ENCODE data around the gene GALNT2. TPM values are rescaled to one million over a fixed set of nuclear protein-coding genes. Genes with fewer than 3 reads are reported as not detected.

The GALNT2 gene
- total and polyA plus RNA-seq, 9 of the 15 experiments (the other 6 are each of a cell fraction or from before 2014, with no cell fraction given), result 1.6 to 106 (median 51.9) TPM

DNA sequence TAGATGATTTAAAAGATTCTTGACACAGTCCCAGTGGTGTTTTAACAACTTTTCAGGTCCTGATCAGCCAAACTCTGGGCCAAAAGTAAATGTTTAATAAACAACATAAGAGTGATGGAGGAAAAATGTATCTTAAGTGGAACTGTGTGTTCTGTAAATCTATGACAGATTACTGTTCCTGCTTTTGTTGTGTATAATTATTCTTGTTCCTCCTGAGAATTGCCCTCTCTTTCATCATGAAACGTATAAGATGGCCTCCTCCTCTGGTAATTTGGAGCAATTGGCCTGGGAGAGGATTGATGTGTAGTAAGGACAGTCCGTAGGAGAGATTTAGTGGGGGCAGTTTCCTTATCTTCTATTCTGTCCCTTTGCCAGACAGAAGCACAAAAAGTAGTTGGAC lies 34.5 kb downstream of the GALNT2 start:
- H3K9ac ChIP-seq (ENCODE audit: insufficient read depth in 1 of 2, low read depth in 2 of 2, low read length in 2 of 2), result no peak overlapping the region
- DNase-seq (ENCODE audit: extremely low read depth in 1 of 4, low spot score in 3 of 4), result no peak
- H4K20me1 ChIP-seq (replicated peaks; ENCODE audit: control insufficient read depth, insufficient read depth, low read length), result peaks cover 45% of the 10 kb centered on the region
- TF ChIP-seq RAD21 (CRISPR knock-in tag; conservative IDR thresholded peaks at IDR 0.05 in 1 of 2, IDR thresholded peaks at IDR 0.05 in 1 of 2), result 0 out of 4 replicates have a peak, but pooled peaks of 1 of the 2 experiments have one; percentile 4
- TF ChIP-seq CEBPG (CRISPR knock-in tag; IDR thresholded peaks at IDR 0.05), result peak; percentile 48; the same call in 1 of the 2 replicates
- peak in 1 of 2 experiments; percentile 62; a peak in 2 of 4 replicates for TF ChIP-seq CEBPG (tag; conservative IDR thresholded peaks at IDR 0.05 in 1 of 2, IDR thresholded peaks at IDR 0.05 in 1 of 2)
- TF ChIP-seq RCOR1 (IDR thresholded peaks at IDR 0.05; ENCODE audit: borderline replicate concordance in 1 of 2, low read depth in 2 of 2, low read length in 2 of 2), result 0 out of 4 replicates have a peak, but pooled peaks of 1 of the 2 experiments have one; percentile 9
- no peak for TF ChIP-seq PPARD (CRISPR knock-in tag; IDR thresholded peaks at IDR 0.05)
- TF ChIP-seq MEIS2 (IDR thresholded peaks at IDR 0.05; ENCODE audit: partially characterized antibody), result peak; percentile 43
- no peak for TF ChIP-seq ETV5 (CRISPR knock-in tag; IDR thresholded peaks at IDR 0.05; ENCODE audit: low read depth)
- no peak for FAIRE-seq
- intact Hi-C loops (cut with micrococcal nuclease), result no loop called here
- H3K4me3 ChIP-seq, result no peak overlapping the region
- in situ Hi-C loops (cut with MboI), result no loop called here
- H3K9me3 ChIP-seq (replicated peaks; ENCODE audit: control insufficient read depth, insufficient read depth, low read depth, low read length), result no peaks in the 10 kb centered on the region
- H3K27ac ChIP-seq (ENCODE audit: extremely low read depth, low read depth, low read length), result no peak overlapping the region
- 10% methylated on average over 2 of the region's 2 CpGs for WGBS (ENCODE audit: insufficient coverage, low coverage, missing lambda C conversion rate)
- ATAC-seq, result peak; percentile 58
- peaks cover 7 to 16% of the 10 kb centered on the region in 2 experiments; a peak in 3 of 5 replicates for H3K4me1 ChIP-seq (replicated peaks in 1 of 2; ENCODE audit: control insufficient read depth in 2 of 2, insufficient read depth in 2 of 2, low read length in 2 of 2)
- ChIA-PET POLR2A (interaction anchor here (0.9 to 1.1 kb wide), 4 partner anchors 8 to 35 kb away, joined by 3 to 6 read pairs (median 4); no protein-coding TSS in a partner anchor), CTCF (ENCODE audit: low intra/inter-chr PET ratio) (no interaction called here)
- BruUV-seq (replicated peaks), result no TSS peak
- no peak overlapping the region for H2AFZ ChIP-seq (ENCODE audit: low read depth, low read length)
- H3K27me3 ChIP-seq (ENCODE audit: control insufficient read depth in 2 of 2, insufficient read depth in 2 of 2, low read length in 2 of 2), result no peaks in the 10 kb centered on the region
- H3K79me2 ChIP-seq (ENCODE audit: control insufficient read depth, insufficient read depth, low read length), result peaks cover 92% of the 10 kb centered on the region
- H3K36me3 ChIP-seq (ENCODE audit: control insufficient read depth, insufficient read depth, low read length), result peaks cover 8% of the 10 kb centered on the region; the same call in 2 of the 3 replicates
- H3K9me1 ChIP-seq (ENCODE audit: control insufficient read depth, insufficient read depth, low read length), result no peaks in the 10 kb centered on the region
- no peak overlapping the region for H3K4me2 ChIP-seq (ENCODE audit: insufficient read depth, low read length)

All from K562 (cell line).